Measurements from ENCODE around the gene MYOM1.

MYOM1 gene

GRCh38 chr18:3156325-3156640 lies 63.5 kb downstream of the MYOM1 start:
- peaks cover 14% of the 10 kb centered on the region for H3K4me1 ChIP-seq (ENCODE audit: control insufficient read depth, low read length)
- H3K4me2 ChIP-seq (ENCODE audit: low read length), result no peak overlapping the region

DNA sequence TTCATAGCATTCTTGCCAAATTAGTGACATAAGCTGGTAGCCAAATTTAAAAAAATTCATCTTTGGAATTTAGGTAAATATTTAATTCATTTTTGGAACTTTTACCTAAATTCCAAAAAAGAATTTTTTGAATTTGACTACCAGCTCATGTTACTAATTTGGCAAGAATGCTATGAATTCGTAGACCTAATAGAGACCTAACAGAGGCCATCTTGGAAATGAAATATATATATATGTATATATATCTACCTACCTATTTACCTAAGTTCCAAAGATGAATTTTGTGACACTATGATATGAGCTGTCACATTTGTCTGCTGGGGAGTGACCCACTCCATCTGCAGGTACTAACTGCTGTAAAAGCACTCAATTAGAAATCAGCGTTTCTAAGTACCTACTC lies 65.6 kb downstream of the MYOM1 start:
- Histone ChIP-seq H3K27ac (ENCODE audit: low read depth, low read length) (no peak overlapping the region), H3K4me2 (ENCODE audit: low read length) (no peak overlapping the region), H4K20me1 (ENCODE audit: control insufficient read depth, insufficient read depth, low read depth, low read length) (no peaks in the 10 kb centered on the region), H3K36me3 (ENCODE audit: control insufficient read depth, low read length) (no peaks in the 10 kb centered on the region), H3K27me3 (ENCODE audit: control insufficient read depth, low read length) (no peaks in the 10 kb centered on the region), H3K9me3 (ENCODE audit: control insufficient read depth, insufficient read depth, low read length) (no peaks in the 10 kb centered on the region), H3K4me1 (ENCODE audit: control insufficient read depth, low read length) (peaks cover 9% of the 10 kb centered on the region), H3K4me3 (ENCODE audit: low read length) (no peak overlapping the region), H3K9me2 (replicated peaks; ENCODE audit: control insufficient read depth, low read length) (no peaks in the 10 kb centered on the region), H3K79me2 (ENCODE audit: control insufficient read depth, low read length) (no peaks in the 10 kb centered on the region), H3F3A (ENCODE audit: control insufficient read depth, insufficient read depth) (no peaks in the 10 kb centered on the region)
- no peak for TF ChIP-seq EZH2phosphoT487 (IDR thresholded peaks at IDR 0.05; ENCODE audit: borderline replicate concordance, low read length)
- no peak for TF ChIP-seq CTCF (IDR thresholded peaks at IDR 0.05; ENCODE audit: low read depth, low read length, poor library complexity, severe bottlenecking)

More at GRCh38 chr18:3156325-3156640, 63.5 kb downstream of the MYOM1 start:
- Histone ChIP-seq H3K4me3 (ENCODE audit: low read length) (no peak overlapping the region), H3K36me3 (ENCODE audit: control insufficient read depth, low read length) (no peaks in the 10 kb centered on the region), H3K27me3 (ENCODE audit: control insufficient read depth, low read length) (no peaks in the 10 kb centered on the region), H3K79me2 (ENCODE audit: control insufficient read depth, low read length) (no peaks in the 10 kb centered on the region), H3F3A (ENCODE audit: control insufficient read depth, insufficient read depth) (no peaks in the 10 kb centered on the region), H4K20me1 (ENCODE audit: control insufficient read depth, insufficient read depth, low read depth, low read length) (no peaks in the 10 kb centered on the region), H3K27ac (ENCODE audit: low read depth, low read length) (no peak overlapping the region), H3K9me2 (replicated peaks; ENCODE audit: control insufficient read depth, low read length) (no peaks in the 10 kb centered on the region), H3K9me3 (ENCODE audit: control insufficient read depth, insufficient read depth, low read length) (no peaks in the 10 kb centered on the region)
- TF ChIP-seq CTCF (IDR thresholded peaks at IDR 0.05; ENCODE audit: low read depth, low read length, poor library complexity, severe bottlenecking) (no peak), EZH2phosphoT487 (IDR thresholded peaks at IDR 0.05; ENCODE audit: borderline replicate concordance, low read length) (no peak)

GRCh38 chr18:3153107-3153704 lies 66.6 kb downstream of the MYOM1 start:
- Histone ChIP-seq H3K4me1 (ENCODE audit: control insufficient read depth, low read length) (peaks cover 9% of the 10 kb centered on the region), H3K27me3 (ENCODE audit: control insufficient read depth, low read length) (no peaks in the 10 kb centered on the region), H3K9me2 (replicated peaks; ENCODE audit: control insufficient read depth, low read length) (no peaks in the 10 kb centered on the region), H3F3A (ENCODE audit: control insufficient read depth, insufficient read depth) (no peaks in the 10 kb centered on the region), H3K27ac (ENCODE audit: low read depth, low read length) (no peak overlapping the region), H4K20me1 (ENCODE audit: control insufficient read depth, insufficient read depth, low read depth, low read length) (no peaks in the 10 kb centered on the region), H3K9me3 (ENCODE audit: control insufficient read depth, insufficient read depth, low read length) (no peaks in the 10 kb centered on the region), H3K4me3 (ENCODE audit: low read length) (no peak overlapping the region), H3K79me2 (ENCODE audit: control insufficient read depth, low read length) (no peaks in the 10 kb centered on the region), H3K4me2 (ENCODE audit: low read length) (no peak overlapping the region), H3K36me3 (ENCODE audit: control insufficient read depth, low read length) (no peaks in the 10 kb centered on the region)
- TF ChIP-seq EZH2phosphoT487 (IDR thresholded peaks at IDR 0.05; ENCODE audit: borderline replicate concordance, low read length), result no peak
- TF ChIP-seq CTCF (IDR thresholded peaks at IDR 0.05; ENCODE audit: low read depth, low read length, poor library complexity, severe bottlenecking), result no peak

All from DOHH2 (cell line).